Eye (tissue), 1 donor: ENCODE results near the gene GPR143.

ENCODE experiments used
- DNase-seq: peaks from one replicate; pipeline ENCODE4 v3.0.0-alpha.2; 2015

The GPR143 gene

DNA sequence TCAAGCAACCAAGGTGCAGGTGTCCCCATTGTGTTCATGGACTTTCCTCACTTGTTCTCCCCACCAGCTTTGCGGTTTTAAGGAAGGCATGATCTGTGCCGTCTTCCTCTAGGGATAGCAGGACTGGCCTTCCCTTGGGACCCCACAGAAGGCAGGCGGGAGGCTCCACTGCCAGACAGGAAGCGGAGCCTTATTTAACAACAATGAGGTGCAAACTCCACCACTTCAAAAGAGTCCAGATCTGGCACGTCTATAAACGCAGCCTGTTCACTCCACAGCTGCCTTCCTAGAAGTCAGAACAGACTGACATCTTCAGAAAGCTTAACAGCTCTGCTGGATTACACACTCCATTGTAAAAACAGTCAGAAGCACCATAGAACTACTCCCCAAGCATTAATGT lies 1.7 kb upstream of the GPR143 start:
- no peak for DNase-seq

DNA sequence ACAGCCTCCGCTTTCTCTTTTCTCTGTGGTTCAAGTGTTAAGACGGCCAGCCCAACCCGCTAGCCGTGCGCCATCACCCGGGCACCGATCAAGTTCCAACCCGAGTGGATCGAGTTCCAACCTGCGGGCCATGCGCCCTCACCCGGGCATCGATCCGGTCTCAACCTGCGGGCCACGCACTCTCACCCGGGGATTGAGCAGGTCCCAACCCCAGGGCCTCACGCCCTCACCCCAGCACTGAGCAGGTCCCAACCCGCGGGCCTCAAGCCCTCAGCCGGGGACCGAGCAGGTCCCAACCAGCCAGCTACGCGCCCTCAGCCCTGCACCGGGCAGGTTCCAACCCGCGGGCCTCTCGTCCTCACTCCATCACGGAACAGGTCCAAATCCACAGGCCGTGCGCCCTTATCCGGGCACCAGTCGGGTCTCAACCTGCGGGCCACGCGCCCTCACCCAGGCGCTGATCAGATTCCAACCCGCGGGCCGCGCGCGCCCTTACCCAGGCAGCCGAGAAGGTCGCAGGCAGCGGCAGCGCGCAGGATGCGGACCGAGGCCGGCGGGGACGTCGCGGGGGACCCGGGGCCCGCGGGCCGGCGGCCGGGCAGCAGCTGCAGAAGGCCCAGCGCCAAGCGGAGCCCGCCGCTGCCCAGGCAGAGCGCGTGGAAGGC lies 443 bp downstream of the GPR143 start:
- DNase-seq, result peak; percentile 43

DNA sequence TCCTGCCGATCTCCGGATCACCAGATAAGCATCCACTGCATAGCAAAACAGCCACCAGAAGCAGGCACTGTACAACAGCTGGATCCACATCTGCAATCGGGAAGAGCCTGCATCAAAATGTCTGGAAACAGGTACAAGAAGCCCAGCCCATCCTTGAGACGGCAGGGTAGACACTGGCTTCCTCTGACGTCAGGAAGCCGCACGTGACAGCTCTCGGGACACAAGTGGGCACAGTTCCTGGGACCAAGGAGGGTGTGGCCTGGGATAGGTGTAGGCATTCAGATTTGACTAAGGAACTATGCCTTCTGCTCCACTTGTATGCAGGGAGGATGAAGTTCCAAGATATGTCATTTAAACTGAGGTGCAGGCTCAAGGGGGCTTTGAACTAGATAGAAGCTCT lies 6.3 kb downstream of the GPR143 start:
- no peak for DNase-seq

DNA sequence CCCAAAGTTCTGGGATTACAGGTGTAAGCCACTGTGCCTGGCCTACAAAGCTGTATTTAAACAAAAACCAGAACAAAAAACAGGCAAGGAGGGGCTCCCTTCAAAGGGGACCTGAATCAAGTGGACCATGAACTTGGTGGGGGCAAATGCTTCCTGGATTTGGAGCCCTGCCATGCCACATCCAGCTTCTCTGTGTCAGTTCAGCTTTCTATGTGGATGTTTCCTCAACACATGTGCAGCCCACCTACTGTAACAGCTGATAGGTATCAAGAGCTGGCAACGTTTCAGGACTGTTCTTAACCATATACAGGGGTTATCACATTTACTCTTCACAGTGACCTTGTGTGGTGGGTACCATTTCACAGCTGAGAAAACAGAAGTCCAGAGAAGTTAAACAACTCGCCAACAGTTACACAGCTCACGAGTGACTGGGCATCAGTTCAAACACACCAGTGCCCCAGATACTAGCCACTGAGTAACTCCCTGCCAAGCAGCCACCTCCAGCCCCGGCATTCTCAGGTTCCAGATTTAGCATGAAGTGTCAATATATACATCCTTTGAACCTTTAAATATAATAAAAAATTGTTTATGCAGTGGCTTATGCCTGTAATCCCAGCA lies 7.5 kb downstream of the GPR143 start:
- DNase-seq, result no peak

DNA sequence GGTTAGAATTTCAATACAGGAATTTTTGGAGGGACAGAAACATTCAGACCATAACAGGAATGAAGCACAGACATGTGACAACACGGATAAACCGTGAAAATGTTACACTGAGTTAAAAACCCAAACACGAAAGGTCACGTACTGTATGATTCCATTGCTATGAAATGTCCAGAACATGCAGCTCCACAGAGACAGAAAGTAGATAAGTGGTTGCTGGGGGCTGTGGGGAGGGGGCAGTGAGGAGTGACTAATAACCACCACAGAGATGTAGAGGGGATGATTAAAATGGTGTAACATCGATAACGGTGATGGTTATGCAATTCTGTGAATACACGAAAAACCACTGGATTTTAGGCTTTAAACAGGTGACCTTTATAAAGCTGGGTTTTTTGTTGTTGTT lies 8.3 kb downstream of the GPR143 start:
- DNase-seq, result no peak

DNA sequence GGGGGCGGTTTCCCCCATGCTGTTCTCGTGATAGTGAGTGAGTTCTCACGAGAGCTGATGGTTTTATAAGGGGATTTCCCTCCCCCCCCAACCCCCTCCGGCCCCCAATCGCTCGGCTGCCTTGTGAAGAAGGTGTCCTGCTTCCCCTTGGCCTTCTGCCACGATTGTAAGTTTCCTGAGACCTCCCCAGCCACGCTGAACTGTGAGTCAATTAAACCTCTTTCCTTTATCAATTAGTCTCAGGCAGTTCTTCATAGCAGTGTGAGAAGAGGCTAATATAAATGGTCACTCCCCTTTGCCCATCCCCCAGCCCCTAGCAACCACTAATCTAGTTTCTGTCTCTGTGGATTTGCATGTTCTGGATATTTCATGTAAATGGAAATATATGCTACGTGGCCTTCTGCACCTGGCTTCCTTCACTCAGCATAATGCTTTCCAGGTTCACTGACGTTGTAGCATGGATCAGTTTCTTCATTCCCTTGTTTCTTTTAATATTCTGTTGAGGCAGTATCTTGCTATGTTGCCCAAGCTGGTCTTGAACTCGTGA lies 16.4 kb downstream of the GPR143 start:
- no peak for DNase-seq

DNA sequence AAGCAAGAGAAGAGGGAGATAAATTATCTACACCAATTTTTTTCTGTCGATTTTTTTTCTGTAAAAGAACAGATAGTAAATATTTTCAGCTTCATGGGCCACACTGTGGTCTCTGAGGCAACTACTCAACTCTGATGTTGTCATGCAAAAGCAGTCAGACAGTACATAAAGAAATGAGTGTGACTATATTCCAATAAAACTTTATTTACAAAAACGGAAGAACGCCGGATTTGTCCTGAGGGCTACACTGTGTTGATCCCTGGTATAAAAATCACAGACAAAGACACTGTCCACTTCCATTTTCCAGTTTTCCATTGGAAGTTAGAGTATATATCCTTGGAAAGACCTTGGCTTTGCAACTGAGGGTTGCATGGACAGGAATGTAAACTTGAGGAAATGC lies 18.0 kb downstream of the GPR143 start:
- no peak for DNase-seq

DNA sequence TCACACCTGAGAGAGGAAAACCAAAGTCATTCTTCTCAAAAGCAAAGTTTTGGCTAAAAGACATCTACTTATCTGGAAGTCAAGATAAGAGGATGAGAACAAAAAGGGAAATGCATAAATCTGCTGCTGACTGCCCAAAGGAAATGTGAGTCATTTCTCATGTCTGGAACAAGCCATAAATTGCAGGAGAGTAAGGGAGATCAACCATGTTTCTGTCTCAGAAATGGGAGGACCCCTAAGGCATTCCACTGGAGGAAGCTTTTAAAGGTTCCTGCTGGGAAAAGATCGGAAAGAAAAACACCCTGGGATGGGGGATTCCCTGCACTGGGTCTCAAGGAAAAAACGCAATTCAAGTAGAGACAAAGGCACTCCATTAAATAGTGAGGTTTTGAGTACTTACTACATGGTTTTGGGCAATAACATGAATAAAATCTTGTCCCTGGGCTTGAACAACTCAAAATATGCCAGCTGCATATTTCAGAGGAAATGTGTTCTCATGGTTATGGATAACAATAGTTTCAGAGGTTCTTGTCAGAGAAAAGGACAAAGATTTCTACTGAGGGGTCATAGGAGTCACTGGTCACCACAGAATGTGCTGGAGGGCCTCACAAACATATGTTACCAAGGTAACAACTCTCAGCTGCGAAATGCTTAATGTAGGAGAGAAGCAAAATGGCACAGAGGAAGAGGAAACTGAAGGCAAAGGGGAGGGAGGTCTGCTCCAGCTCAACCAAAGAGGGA lies 19.3 kb downstream of the GPR143 start:
- no peak for DNase-seq

DNA sequence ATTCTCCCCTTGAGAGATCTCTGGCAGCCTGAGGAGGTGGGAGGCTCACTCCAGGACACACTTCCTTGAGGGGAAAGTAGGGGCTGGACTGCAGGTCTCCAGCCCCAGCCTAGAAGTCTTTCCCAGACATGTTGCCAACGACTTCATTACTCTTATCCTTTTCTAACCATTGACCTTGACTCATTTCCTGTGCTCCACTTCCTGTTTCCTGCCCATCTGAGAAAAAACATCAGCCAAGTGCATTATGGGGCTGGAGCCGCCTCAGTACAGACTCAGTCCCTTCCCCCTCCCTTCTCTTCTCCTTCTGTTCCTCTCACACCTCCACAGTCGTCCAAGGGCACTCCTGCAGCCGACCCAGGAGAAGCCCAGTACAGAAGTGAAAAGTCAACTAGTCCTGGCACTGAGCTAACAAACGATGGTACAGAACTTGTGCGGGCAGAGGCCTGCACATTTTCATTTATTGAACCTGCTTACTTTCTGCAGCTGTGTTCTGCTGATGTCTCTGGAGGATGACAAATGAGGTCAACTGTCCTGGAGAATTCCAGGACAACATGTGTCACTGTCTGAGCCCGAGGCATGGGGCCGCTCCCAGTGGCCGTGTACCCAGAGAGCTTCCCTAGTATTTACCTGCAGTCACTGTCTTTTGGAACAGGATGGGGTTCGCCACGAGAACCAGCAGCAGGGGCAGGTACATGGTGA lies 20.1 kb downstream of the GPR143 start:
- DNase-seq, result no peak

DNA sequence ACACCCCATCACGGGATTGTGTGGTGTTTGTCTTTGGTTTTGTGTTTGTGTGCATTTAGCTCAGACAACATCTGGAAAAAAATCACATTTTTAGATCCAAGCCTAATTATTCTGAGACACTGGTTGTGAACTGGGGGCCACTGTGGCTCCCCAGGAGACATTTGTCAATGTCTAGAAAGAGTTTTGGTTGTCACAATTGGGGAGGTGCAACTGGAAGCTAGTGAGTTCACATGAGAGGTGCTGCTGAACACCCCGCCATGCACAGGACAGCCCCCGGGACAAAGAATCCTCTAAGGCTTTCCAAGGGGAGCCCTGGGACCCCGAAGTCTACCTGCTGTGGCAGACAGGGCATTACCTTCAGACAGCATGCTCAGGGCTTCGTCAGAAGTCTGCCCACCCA lies 26.5 kb downstream of the GPR143 start:
- DNase-seq, result no peak

DNA sequence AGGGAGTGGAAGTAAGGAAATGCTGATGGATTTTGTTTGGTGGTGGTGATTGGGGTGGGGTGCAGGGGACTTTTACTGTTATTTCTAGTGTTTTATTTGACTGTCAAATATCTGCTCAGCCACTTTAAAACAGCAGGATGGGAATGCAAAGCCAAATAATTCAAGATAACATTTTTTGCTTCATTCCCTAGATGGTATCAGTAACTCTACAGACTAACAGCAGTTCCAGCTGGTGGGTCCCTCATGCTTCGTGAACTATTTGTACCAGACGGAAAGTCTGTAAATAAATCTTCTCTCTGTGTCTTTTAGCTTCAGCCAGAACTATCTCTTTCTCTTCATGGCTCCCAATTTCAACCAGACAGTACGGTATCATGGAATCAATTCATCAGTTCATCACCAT lies 27.5 kb downstream of the GPR143 start:
- DNase-seq, result no peak

DNA sequence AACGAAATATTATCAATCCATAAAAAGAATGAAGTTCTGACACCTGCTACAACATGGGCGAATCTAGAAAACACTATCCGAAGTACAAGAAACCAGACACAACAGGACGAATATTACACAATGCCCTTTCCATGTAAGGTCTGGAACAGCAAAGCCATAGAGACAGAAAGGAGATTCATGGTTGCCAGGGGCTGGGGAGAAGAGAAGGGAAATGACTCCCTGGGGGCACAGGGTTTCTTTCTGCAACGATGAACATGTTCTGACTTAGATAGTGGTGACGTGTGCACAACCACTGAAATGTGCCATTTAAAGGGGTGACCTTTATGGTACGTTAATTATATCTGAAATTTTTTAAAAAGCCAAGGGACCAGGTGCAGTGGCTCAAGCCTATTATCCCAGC lies 28.3 kb downstream of the GPR143 start:
- peak; percentile 9 for DNase-seq

DNA sequence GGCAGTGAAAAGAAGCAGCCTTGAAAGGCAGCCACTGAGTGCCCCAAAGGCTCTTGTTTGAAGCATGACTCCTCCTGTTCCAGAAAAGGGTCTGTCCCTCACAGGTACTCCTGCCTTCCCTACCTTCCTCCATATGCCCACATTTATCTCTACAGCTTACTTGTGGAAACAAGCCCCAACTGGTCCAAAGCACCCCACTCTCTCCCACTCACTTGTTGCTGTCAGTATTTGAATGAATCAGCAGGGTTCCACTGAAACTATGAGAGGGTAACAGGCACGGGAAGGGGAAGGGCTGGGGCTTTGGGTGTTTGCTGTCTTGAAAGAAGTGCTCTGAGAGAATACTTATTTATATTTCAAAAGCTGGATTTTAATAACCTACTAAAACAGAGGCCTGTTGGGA lies 34.9 kb downstream of the GPR143 start:
- DNase-seq, result no peak

DNA sequence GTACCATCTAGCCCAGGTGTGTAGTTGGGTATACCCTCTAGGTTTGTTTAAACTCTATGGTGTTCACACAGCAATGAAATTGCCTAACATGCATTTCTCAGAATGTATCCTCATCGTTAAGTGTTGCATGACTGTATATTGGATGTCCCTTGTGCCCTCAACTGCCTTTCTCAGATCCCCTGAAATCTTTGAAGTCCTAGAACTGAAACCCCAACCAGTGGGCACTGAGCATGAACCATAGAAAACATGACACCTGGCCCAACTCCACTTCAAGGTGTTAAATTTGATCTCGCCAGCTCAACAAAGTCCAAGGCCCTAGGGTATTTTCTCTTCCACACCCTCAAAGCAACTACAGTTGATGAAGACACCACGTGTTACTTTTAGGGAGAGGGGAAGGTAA lies 35.6 kb downstream of the GPR143 start:
- DNase-seq, result no peak

DNA sequence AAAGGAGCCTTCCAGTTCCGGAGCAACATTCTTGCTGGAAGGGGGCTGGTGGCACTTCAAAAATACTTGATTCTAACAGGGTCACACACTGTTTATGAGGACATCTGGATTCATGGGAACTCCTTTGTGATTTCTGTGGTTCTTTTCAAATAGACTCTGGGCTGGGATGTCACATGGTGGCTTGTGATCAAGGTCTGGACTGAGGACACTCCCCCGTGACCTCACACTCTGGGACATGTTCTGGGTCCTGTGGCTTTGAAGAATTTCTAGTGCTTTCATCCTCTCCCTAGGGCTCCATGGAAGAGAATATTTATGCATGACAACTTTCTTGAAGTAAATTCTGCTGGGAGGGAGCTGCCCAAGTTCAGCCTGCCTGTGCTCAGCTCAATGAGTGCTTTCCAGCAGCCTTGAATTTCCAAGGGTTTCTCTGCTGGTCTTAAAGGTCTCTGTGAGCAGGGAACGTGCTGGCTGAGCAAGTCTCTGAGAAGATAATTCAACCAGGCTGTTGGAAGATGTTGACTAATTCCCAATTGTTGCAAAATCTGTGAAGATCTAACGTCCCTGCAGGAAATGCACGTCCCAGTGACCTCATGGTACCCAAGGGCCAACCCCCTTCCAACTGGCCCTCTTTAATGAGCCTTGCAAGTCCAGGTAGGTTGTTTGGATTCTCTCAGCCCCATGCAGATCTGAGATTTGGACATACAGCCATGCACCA lies 36.3 kb downstream of the GPR143 start:
- no peak for DNase-seq

DNA sequence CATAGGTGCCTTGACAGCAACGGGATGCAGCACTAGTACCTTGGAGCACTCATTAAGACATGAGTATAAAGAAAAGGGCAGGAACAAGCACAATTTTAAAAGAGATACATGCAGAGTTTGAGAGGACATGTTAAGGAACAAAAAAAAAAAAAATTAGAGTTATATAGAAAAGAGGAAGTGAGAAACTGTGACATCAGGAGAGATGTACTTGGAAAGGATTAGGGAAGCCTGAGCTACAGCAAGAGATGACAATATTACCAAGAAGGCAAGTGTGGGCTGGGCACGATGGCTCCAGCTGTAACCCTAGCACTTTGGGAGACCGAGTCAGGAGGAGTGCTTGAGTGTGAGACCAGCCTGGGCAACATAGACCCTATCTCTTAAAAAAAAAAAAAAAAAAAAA lies 37.4 kb downstream of the GPR143 start:
- no peak for DNase-seq

DNA sequence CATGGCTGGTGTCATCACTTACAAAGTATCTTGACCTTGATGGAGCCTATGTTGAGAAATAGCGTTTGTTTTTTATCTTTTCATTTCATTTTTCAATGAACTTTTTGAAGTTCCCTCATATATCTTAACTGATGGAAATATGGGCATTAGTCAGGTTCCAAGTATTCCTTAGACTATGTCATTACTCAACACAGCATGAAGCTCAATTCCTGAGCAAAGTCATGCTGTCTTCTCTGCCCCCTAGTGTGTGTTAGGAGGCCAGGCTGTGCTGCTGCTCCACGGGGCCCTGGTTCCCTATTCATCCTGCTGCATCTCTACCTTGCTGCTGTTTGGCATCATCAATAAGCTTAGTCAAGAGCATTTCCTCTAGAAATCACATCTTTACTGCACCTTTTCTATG lies 40.9 kb downstream of the GPR143 start:
- DNase-seq, result no peak

DNA sequence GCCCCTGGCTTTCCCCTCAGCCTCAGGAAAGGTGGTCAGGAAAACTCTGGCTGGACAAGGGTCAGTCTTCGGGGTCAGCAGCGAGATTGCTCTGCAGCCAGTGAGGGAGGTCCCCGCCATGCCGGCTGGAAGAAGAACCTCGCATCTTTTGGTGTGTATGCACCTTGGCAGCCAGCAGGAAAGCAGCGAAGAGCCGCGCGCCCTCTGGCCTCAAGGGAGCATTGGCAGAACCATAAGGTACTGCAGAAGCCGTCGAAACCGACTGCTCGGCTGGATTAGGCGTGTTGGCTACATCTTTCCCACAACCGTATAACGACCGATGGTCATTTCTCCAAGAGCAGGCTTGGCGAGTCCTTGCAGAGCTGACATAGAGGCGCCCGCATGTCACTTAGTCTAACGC lies 48.3 kb downstream of the GPR143 start:
- DNase-seq, result no peak

DNA sequence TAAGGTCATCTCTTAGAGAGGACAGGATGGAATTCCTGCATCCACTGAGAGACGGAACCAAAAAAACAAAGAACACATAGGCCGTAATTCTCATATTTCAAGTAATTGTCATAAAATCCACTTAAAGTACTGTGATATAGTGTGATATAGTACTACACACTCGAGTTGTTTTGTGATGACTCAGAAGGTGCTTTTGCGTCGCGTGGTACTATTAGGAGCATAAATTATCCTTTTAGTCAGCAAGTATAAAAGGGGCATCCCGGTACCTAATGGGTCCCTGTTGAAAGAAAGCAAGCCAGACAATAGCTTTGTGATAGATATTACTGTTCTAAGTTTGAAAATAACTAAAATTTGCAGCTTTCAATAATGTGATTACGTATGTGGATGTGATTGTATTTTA lies 55.3 kb downstream of the GPR143 start:
- DNase-seq, result no peak

DNA sequence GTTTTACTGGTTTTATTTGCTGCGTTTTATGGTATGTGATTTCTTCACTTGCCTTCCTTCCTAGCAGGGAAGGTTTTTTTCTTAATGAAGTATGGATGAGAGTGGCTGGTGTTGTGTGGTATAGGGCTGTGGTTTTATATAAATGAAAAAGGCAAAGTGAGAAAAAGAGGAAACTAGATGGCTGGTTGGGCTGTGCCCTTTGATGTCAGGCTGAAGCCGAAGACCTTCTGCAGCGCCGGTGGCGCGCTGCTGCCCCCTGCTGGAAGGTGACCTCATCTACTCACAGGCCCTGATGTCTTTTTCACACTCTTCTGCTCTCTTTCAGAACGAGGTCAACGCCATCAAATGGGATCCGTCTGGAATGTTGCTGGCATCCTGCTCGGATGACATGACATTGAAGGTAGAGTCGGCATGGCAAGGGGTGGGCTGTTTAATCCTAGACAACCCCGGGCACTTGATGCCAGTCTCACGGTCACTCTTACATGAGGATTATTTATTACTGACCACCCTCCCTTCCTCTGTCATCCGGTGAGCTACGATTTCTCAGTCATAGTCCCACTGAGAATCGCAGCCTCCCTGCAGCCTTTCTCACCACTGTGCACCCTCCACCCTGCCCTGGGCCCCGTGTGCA lies 56.6 kb downstream of the GPR143 start:
- peak; percentile 82 for DNase-seq

DNA sequence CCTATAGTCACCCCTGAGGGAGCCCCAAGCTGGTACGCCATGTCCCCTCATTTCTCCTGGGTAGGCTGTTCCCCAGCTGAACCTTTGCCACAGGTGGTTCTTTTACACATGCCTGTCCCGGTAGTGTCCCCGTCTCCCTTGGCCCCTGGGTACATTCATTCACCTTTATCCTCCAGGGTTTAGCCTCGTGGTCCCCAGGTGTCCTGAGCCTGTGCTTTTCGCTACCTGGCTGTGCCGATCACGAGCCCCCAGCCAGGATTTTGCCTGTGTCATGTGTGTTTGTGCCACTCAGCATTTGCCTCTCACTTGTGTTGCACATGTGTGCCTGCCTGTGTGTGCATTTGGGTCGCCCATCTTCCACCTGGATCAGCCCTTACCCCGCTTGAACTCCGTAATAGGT lies 57.6 kb downstream of the GPR143 start:
- no peak for DNase-seq

DNA sequence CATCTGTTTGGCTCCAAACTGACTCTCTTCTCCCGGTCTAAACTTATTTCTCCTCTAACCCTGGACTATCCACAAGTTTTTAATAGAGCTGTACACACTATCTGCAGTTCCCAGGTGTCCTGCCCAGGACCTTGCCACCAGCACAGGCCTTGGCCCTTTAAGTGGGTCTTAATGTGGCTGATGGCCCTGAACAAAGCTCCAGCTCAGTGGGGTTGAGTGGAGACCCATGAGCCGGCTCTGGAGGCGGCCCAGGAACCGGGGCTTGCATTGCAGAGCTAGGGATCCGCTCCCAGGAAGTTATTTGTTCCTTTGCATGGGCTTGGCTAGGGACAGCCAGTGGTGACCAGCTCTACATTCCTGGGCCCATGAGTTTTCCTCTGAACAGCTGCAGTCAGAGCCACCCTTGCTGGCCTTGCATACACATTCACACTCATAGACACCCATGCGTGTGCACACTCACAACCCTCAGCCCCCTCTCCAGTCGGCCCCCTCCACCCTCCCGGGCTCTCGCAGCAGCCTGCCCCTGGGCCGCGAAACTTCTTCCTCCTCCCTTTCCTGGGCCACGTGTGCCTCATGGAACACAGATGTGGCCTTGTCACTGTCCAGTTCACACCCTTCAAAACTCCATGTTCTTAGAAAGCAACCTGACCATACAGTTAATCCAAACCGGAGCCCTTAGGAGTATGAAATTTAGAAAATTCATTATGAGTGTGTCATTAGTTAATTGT lies 58.2 kb downstream of the GPR143 start:
- DNase-seq, result no peak
